Activated T-cell treated with anti-CD3 and anti-CD28 coated beads for 4 hours (primary cell): Measurements from ENCODE around the gene PTGR3.

Source experiments
- DNase-seq: peaks from one replicate; pipeline ENCODE4 v3.0.0-alpha.2; 2020

Gene PTGR3

DNA sequence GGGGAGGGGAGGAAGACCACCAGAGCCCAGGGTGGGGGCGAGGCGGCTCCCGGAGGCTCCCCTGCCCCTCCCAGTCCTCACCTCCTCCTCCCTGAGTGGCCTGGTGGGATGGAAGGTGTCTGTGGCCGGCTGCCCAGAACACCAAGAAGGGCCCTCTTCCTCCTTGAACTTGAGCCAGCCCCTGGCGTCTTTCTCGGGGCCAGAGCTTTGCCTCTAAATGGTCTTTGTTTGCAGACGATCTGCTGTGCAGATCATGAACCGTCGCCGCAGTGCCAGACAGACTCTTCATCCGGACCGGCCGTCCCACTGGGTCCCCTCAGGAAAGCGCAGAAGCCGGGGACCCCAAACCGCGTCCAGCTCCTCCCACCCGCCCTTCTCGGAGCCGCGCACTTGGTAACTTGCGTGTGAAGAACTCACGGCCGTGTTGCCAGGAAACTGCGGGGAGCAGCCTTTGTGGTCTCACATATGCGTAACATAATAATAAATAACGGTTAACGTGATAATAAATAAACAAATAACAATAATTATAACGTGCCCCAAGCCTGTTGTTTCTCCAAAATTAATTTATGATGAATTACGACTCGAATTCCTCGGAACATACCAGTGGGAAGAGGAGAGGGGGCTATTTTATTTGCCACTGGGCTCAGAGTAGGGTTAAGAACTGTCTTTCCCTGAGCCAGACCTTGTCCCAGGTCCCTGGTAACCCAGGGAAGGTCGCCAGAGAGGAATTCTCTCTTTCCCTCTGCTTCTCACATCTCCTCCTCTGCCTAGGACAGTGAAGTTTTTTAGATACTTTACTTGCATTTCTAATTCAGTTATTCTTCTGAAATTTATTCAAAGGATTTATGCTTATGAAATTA lies 41.0 kb downstream of the PTGR3 start:
- DNase-seq, result no peak

- DNase-seq, result no peak
Measured at GRCh38 chr18:75167137-75167536, 41.8 kb downstream of the PTGR3 start.

DNA sequence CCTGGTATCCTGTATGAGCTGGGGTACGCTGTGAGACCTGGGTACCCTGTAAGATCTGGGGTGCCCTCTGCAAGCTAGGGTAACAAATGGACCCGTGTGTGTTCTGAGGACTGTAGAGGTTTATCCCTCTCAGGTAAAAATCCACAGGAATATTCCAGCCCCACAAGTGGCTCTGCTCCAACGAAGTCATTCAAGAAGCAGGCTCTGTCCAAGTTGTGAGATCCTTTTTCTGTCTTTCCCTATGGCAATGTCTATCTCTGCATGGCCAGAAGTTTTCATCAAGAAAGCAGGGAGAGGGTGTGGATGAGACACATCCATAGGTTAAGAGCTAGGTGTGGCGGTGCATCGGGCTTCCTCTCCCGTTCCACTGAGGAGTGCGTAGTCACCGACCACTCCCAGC lies 43.0 kb downstream of the PTGR3 start:
- DNase-seq, result no peak

DNA sequence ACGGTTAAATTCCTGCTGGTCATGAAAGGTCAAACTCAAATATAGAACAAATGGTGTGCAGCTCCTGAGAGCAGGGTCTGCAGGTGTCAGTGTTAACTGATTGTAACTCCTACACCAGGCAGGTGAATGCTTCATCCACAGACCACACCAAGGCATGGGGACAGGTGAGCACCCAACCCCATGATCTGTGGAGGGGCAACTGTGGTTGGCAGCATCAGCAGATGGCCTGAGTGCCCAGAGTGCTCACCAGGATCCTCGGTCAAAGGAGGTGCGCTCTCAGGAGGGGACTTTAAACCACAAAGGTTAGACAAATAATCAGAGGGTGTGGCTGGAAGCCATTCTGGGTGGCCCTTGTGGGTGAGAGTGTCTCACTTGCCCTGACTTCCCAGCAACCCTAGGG lies 44.5 kb downstream of the PTGR3 start:
- no peak for DNase-seq

GRCh38 chr18:75163736-75164135 lies 45.2 kb downstream of the PTGR3 start:
- DNase-seq, result no peak

- no peak for DNase-seq
Measured at GRCh38 chr18:75162978-75163377, 46.0 kb downstream of the PTGR3 start.

DNA sequence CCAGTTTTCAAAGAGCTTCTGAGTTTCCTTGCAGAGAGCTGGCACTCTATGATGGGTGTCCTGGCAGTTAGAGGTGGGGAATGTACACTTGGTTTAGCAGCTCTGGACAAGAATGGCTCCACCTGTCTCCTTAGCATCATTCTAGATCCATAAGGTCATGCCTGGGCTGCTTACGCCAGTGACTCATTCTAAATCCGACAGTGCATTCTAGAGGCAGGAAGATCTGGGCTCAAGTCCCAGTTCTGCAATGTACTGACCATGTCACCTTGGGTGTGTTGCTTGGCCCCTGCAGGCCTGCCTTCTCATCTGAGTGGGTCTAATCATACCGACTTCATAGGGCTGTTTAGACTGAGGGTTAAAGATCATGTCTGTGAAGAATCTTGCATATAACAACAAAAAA lies 46.5 kb downstream of the PTGR3 start:
- DNase-seq, result no peak

DNA sequence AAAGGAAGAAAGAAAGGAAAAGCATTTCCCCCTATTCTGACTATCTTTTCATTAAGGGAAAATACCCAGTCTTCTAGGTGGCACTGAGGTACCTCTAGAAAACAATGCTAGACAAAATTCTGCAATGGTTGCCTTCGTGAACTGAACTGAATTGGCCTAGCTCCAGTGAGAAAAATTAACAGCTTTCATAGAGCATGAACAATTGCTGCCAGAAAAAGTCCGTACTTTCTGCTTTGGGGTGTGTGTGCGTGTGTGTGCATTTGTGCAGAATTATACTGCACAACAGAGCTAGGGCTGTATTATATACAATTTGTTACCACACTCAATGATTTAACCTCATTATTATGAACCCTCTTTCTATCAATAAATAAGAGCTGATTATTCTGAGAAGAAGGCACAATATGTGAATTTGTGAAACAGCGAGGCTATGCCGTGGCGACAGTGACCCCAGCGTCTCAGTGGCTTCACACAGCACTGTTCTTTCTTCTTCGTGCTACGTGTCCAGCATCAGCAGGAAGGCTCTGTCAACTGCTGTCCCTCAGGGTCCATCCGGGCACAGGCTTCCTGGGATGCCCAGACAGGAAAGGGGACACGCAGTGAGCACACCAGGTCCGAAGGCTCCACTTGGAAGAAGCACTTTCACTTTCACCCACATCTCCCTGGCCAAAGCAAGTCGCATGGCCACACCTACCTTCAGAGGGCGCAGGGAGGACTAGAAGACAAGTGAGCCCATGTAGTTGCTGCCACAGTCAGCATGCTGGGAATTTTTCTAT lies 47.5 kb downstream of the PTGR3 start:
- DNase-seq, result peak; percentile 1

DNA sequence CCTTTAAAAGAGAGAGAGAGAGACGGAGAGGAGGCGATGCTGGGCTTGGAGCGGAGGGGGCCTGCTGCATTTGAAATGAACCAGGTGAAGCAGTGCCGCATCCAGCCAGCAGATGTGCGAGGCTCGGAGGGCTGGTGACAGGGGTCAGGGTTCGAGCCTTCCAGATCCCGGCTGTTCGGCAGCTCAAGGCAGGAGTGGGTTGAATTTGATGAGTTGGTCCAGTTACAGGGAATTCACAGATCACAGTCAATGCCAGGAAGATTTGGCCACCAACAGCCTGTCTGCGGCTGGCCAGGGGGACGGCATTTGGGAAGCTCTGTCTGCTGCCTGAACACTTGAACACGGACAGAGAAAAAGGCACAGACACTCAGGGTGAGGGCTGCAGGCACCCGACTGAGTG lies 48.6 kb downstream of the PTGR3 start:
- DNase-seq, result no peak

DNA sequence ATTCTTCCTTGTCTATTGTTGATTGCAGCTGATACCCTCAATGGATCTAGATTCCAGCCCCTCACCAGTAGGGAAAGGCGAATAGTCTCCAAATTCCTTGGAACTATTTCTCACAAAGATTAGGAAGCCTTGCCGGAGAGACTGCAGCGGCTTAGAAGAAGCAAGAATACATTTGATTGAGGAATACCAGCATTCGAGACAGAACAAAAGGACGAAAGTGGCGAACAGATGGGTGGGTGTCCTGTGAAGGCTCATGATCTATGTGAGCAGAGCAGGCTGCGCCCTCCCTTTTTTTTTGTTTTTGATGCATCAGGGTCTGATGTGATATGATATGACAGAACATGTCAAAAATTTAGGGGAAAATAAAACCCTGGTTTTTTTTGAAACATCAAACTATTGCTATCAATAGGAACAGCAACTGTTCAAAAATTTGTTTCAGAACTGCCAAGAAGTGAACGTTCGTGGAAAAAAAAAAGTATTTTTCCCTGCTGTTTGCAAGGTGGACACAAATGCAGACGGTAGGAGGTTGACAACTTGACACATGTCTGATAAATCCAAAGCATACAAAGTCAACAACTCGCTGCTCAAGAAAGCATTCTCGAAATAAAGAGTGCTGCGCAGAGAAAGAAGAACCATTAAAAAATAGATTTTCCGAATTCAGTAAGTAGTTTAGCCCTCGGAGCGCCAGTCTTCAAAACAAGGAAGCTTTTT lies 49.1 kb downstream of the PTGR3 start:
- no peak for DNase-seq

DNA sequence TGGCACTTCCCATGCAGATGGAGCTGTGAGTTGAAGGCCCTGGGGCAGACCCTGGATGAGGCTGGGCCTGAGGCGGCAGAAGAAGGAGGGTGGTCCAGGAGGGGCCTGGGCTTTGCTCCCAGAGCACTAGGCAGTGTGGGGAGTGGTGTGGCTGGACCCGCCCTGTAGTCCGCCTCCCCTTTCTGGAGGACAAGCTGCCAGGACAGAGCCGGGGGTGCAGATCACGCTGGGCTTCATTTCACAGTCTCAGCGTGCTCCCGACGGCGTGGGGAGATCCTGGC lies 49.8 kb downstream of the PTGR3 start:
- no peak for DNase-seq
